Head of caudate nucleus (tissue), 42 donors: Measurements from ENCODE around the gene DUSP5.
A peak's percentile ranks its signal among the peaks of the same experiment; 100 is the strongest.

ENCODE experiments used
- DNase-seq, 42 donors: peaks; one replicate each; pipeline versions ENCODE4 v3.0.0 to v3.0.0-alpha.2; 2020 to 2021; ENCODE audit warnings: mixed read lengths in 7 of 42
- intact Hi-C: fragments of 100-400 bp; cut with DNase I; formaldehyde crosslinking; loops from one replicate; pipeline ENCODE4 v1.15.0; 2022

DUSP5 gene

GRCh38 chr10:110508806-110509544 is 11.3 kb downstream of the DUSP5 start:
- intact Hi-C loops = no loop called here
- DNase-seq = no peak

GRCh38 chr10:110509560-110509959 is 11.9 kb downstream of the DUSP5 start:
- no peak for DNase-seq
- intact Hi-C loops = no loop called here

- no peak for DNase-seq
- intact Hi-C loops = no loop called here
These were observed 12.4 kb downstream of the DUSP5 start for GRCh38 chr10:110510086-110510485.

GRCh38 chr10:110510730-110511129 is 13.0 kb downstream of the DUSP5 start:
- no peak for DNase-seq
- intact Hi-C loops = no loop called here

- intact Hi-C loops = no loop called here
These were observed 14.2 kb downstream of the DUSP5 start for GRCh38 chr10:110511734-110512449.

GRCh38 chr10:110512461-110513187 is 14.9 kb downstream of the DUSP5 start:
- peak in 33 of 42 donors; percentile 16 to 86 (median 53) for DNase-seq
- intact Hi-C loops = no loop called here

More at GRCh38 chr10:110511734-110512449, 14.2 kb downstream of the DUSP5 start:
- no peak for DNase-seq

GRCh38 chr10:110513949-110514348 is 16.2 kb downstream of the DUSP5 start:
- DNase-seq = no peak
- intact Hi-C loops = no loop called here

- intact Hi-C loops = no loop called here
These were observed 17.1 kb downstream of the DUSP5 start for GRCh38 chr10:110514848-110515247.

GRCh38 chr10:110516815-110517492 is 19.2 kb downstream of the DUSP5 start:
- intact Hi-C loops = no loop called here
- no peak for DNase-seq

More at GRCh38 chr10:110514848-110515247, 17.1 kb downstream of the DUSP5 start:
- no peak for DNase-seq

- DNase-seq = no peak
- intact Hi-C loops = no loop called here
These were observed 24.8 kb downstream of the DUSP5 start for GRCh38 chr10:110522365-110522988.

GRCh38 chr10:110523736-110524135 is 26.0 kb downstream of the DUSP5 start:
- intact Hi-C loops = no loop called here
- DNase-seq = no peak

- no peak for DNase-seq
These were observed 26.6 kb downstream of the DUSP5 start for GRCh38 chr10:110524179-110524858.

GRCh38 chr10:110524859-110525232 is 27.1 kb downstream of the DUSP5 start:
- intact Hi-C loops = no loop called here
- no peak for DNase-seq

More at GRCh38 chr10:110524179-110524858, 26.6 kb downstream of the DUSP5 start:
- intact Hi-C loops = no loop called here

GRCh38 chr10:110525349-110526260 is 27.9 kb downstream of the DUSP5 start:
- peak in 1 of 42 donors; percentile 22 for DNase-seq
- intact Hi-C loops = no loop called here

GRCh38 chr10:110527731-110528171 is 30.0 kb downstream of the DUSP5 start:
- intact Hi-C loops = no loop called here
- DNase-seq = no peak

- intact Hi-C loops = no loop called here
- no peak for DNase-seq
These were observed 30.7 kb downstream of the DUSP5 start for GRCh38 chr10:110528224-110528996.
